Stimulated activated CD4-positive, alpha-beta T cell treated with anti-CD3 and anti-CD28 coated beads, Interleukin-12 subunit alpha, Interleukin-12 subunit beta, amount 100 ng/mL, for 4 hours (primary cell): ENCODE results near the gene KCNMB3.
"Not testable (repeated sequence)": the region's sequence is repeated elsewhere in the genome, so short reads cannot be mapped to it uniquely, and the experiment has no call there.

Source experiments
- DNase-seq: peaks from one replicate; pipeline ENCODE4 v3.0.0-alpha.2; 2020

Gene KCNMB3

DNA sequence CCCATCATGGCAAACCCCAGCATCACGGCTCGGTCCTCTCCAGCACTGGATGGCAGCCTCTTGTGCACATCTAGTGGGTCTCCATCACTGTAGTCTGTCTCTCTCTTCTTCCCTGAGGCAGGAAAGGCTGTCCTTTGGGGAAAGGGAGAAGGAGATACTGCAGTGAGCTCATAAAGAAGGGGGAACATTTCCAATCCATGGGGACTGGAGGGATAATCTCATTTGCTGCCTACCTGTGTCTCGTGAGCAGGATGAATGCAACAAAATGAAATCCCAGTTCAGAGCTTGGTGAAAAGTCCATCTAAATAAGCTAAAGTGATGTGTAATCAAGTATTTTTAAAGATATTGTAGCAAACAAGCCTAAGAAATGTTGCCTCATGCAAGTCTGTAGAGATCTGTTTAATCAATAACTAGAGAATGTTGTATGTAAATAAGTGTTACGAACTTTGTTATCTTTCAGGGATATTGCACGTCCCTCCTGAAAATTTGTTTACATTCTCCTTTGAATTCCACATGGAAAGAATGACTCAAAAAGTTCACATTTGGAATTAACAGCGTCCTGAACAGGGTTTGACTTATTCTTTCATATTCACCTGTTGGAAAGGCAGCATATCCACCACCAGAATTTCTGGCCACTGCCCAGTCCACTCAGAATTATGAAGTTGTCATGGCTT, at the start of gene KCNMB3:
TSS of gene KCNMB3 (minus strand) at position 312 of the 674 bp plus-strand sequence. CDS start at position 188, 124 bp downstream.
- DNase-seq, result no peak

DNA sequence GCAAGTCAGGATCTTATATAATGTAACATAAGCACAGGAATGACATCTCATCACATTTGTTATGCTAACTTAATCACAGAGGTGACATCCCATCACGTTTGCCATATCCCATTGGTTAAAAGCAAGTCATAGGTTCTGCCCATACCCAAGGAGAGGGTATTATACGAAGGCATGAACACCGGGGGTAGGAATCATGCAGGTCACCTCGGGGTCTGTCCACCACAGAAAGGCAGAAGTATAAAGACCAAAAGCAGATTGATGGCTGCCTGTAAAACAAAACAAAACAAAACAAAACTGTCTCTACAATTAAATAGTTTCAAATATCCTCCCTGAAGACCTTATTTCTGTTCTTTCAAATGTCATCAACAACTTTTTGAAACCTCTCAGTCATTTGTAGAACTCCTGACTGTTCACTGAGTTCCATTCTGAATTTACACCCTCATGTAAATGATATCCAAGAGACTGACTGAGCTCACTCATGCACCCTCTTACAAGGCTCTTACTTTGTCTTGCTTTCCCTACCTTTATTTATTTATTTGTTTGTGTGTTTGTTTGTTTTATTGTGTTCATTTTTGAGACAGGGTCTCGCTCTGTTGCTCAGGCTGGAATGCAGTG, 49.2 kb upstream of the KCNMB3 start:
- DNase-seq, result no peak

- DNase-seq, result no peak
Measured at GRCh38 chr3:179299316-179299715, 48.4 kb upstream of the KCNMB3 start.

GRCh38 chr3:179297971-179298725, 47.2 kb upstream of the KCNMB3 start:
- no peak for DNase-seq

- DNase-seq, result no peak
Measured at GRCh38 chr3:179292450-179292849, 41.5 kb upstream of the KCNMB3 start.

DNA sequence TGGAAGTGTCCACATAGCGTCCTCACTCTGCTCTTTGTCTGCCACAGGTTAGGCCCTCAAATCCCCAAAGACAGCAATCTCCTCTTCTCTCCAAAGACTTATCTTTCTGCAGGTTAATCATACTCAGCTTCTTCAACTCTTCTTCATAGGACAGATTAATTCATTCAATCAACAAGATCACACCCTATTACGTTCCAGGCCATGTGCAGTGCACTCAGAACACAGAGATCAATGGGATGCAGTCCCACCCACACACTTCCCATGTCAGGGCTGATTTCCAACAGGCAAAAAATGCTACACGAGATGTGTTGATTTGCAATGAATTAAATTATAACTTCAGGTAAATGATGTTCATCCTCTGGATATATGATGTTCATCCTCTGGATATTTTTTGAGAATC, 38.4 kb upstream of the KCNMB3 start:
- DNase-seq, result no peak

GRCh38 chr3:179288845-179289244, 37.9 kb upstream of the KCNMB3 start:
- no peak for DNase-seq

DNA sequence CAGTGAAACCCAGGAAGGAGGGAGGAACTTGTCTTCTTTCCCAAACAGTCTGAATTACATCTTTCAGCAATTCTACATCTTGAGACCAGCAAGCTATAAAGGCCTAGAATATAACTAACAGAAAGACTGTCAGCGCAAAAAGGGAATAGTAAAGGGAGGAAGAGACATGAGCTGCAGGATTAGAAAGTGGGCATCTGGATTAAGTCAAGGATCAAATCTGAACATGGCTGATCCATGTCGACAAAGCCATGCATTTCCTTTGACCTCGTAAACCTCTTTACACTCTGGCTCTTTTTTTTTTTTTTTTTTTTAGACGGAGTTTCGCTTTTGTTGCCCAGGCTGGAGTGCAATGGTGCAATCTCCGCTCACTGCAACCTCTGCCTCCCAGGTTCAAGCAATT, 35.4 kb upstream of the KCNMB3 start:
- no peak for DNase-seq

DNA sequence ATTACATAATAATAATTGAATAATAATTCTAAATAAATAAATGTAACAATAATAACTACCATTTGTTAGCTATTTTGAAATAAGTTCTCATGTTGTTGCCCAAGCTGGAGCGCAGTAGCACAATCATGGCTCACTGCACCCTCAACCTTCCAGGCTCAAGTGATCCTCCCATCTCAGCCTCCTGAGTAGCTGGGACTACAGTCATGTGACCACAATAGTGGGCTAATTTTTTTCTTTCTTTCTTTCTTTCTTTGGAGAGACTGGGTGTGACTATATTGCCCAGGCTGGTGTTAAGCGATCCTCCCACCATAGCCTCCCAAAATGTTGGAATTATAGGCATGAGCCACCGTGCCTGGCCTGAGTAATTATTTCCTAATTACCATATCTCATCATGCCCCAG, 30.9 kb upstream of the KCNMB3 start:
- no peak for DNase-seq

GRCh38 chr3:179279837-179280236, 28.9 kb upstream of the KCNMB3 start:
- no peak for DNase-seq

DNA sequence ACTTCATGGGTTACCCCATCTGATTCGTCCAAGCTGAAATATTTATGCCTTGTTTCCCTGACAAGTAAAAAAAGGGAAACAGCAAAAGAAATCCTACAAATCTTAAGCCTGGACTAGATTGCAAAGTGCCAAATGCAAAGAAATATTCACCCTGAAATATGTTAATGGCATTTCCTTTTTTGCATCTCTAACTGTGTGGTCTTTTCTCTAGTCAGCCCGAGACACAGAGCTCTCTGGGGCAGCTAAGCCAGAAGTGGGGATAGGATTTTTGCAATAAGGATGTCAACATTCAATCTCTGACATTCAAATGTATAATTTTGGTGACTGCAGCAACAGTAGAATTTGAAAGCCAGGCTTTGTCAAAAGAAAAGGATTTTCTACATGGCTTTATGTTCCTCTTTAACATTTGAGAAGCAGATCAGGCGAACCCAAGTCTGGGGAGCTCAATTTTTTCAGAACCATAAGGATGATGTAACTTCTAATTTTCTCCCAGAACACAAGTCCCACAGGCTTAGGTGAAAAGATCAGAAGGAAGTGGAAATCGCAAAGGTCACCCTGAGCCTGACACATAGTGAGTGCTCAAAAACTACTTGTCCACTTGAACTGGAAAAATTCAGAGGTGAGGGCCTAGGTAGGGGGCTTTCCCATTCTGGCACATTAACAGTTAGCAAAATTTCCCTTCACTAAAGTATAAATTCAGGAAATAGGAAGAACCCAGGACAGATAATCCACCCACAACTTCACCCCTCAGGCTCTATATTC, 28.2 kb upstream of the KCNMB3 start:
- DNase-seq, result no peak

- DNase-seq, result no peak
Measured at GRCh38 chr3:179278151-179278550, 27.2 kb upstream of the KCNMB3 start.

- DNase-seq, result no peak
Measured at GRCh38 chr3:179276743-179277142, 25.8 kb upstream of the KCNMB3 start.

DNA sequence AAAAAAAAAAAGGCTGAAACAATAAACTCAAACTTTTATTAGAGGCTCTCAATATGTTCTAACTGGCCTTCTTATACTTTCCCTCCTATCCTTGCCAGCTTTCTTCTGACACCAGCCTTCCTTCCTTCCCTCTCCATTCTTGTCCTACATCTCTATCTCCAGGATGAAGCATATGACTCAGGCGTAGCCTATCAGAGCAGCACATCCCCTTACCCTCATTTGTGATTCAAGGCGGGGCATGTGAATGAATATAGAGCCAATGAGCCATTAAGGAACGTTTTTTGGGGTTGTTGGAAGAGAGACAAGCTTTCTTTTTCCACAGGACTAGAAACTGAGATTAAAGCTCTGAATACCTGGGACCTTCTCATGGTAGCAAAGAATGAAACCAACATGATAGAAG, 25.1 kb upstream of the KCNMB3 start:
- no peak for DNase-seq

GRCh38 chr3:179274434-179274833, 23.5 kb upstream of the KCNMB3 start:
- not testable (repeated sequence) for DNase-seq

GRCh38 chr3:179272385-179272784, 21.5 kb upstream of the KCNMB3 start:
- DNase-seq, result no peak

- DNase-seq, result no peak
Measured at GRCh38 chr3:179269152-179269707, 18.3 kb upstream of the KCNMB3 start.

- DNase-seq, result no peak
Measured at GRCh38 chr3:179268400-179269051, 17.6 kb upstream of the KCNMB3 start.

DNA sequence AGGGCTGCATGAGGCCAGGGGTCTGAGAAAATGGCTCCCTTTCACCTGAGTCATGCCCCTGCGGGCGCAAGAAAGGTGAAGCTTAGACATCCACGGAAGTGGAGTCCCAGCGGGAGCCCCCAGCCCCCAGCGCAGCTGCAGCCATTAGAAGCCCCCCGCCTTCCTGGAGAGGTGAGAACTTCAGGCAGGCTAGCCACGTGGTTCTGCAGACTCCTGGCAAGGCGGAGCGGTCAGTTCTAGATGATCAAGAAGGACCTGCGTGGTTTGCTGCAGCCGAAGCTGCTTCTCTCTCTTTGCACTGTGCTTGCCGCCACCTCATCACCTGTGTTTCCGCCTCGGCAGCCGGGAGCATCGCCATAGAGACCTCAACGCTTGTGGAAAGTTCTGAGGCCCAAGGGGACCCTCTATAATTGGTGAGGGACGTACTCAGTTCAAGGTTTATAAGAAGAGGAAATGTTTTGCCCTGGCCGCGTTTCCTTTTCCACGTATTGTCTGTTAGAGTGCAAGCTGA, 15.8 kb upstream of the KCNMB3 start:
- no peak for DNase-seq

- no peak for DNase-seq
Measured at GRCh38 chr3:179265875-179266274, 15.0 kb upstream of the KCNMB3 start.

GRCh38 chr3:179265092-179265491, 14.2 kb upstream of the KCNMB3 start:
- no peak for DNase-seq

GRCh38 chr3:179264449-179264848, 13.5 kb upstream of the KCNMB3 start:
- no peak for DNase-seq
